ENCODE data around the gene NDUFA8.

Gene NDUFA8

GRCh38 chr9:122096620-122097415 is 62.8 kb downstream of the NDUFA8 start:
- no peak for TF ChIP-seq CTCF (IDR thresholded peaks at IDR 0.05; ENCODE audit: insufficient read depth, low read depth, low read length, missing control alignments)
- H3K4me3 ChIP-seq (ENCODE audit: low read length) = no peak overlapping the region
- no peak for DNase-seq (ENCODE audit: low read depth)

- DNase-seq (ENCODE audit: low read depth) = peak; percentile 69
- TF ChIP-seq CTCF (IDR thresholded peaks at IDR 0.05; ENCODE audit: insufficient read depth, low read depth, low read length, missing control alignments) = peak; percentile 73
- no peak overlapping the region for H3K4me3 ChIP-seq (ENCODE audit: low read length)
Observed at GRCh38 chr9:122095010-122095767, 64.4 kb downstream of the NDUFA8 start.

Data from epithelial cell of esophagus (primary cell).